IMR-90 (cell line): ENCODE data around the gene MAB21L1. TPM values are rescaled to one million over a fixed set of nuclear protein-coding genes. Genes with fewer than 3 reads are reported as not detected.

Experiments
- ATAC-seq: fragments of 200-7000 bp; cut with Tn5 transposase; 2 replicates; pipeline ENCODE4 v1.9.1; 2020; ENCODE audit warnings: low read depth, mild to moderate bottlenecking, moderate library complexity
- BruUV-seq: library from RNA; stranded (reverse); fragments of 400-500 nt; replicated peaks from 2 replicates; lab custom pipeline; 2021; lab: Mats Ljungman, UMichigan
- CTCF ChIA-PET: fragments of 300-600 bp; formaldehyde crosslinking; extraction: SDS; loops from one replicate; lab custom pipeline; 2021; ENCODE audit warnings: antibody characterized with exemption; lab: Yijun Ruan, JAX
- POLR2A ChIA-PET: fragments of 300-600 bp; sonication (Branson Sonifier 250); formaldehyde crosslinking; loops from one replicate; lab custom pipeline; 2022; ENCODE audit warnings: antibody characterized with exemption; ENCODE audit not compliant: unreplicated experiment; lab: Charles Lee
- DNase-seq: peaks from one replicate; pipeline ENCODE4 v3.0.0; 2013
- H2AFZ ChIP-seq: replicated peaks from 2 replicates; pipeline ENCODE3; 2013; ENCODE audit warnings: low read length, mild to moderate bottlenecking; ENCODE audit not compliant: poor library complexity
- H2AK5ac ChIP-seq: 2 replicates; pipeline ENCODE4 v1.6.1; 2013; ENCODE audit warnings: low read depth, low read length, inconsistent platforms
- H2AK9ac ChIP-seq: replicated peaks from 2 replicates; pipeline ENCODE3; 2013; ENCODE audit warnings: mild to moderate bottlenecking, low read depth, low read length, moderate library complexity; ENCODE audit not compliant: poor library complexity
- H2BK120ac ChIP-seq: 2 replicates; pipeline ENCODE4 v1.6.1; 2013; ENCODE audit warnings: low read depth, low read length, inconsistent platforms
- H2BK15ac ChIP-seq: 3 replicates; pipeline ENCODE4 v1.6.1; 2013; ENCODE audit warnings: low read depth, low read length, inconsistent platforms
- H2BK20ac ChIP-seq: 2 replicates; pipeline ENCODE4 v1.6.1; 2013; ENCODE audit warnings: low read depth, mild to moderate bottlenecking, inconsistent platforms, low read length, moderate library complexity
- H2BK5ac ChIP-seq: 2 replicates; pipeline ENCODE4 v1.6.1; 2013; ENCODE audit warnings: mild to moderate bottlenecking, low read depth, low read length, inconsistent platforms; ENCODE audit not compliant: poor library complexity, severe bottlenecking
- H3K14ac ChIP-seq: replicated peaks from 2 replicates; pipeline ENCODE4 v1.6.1; 2013; ENCODE audit warnings: low read depth, low read length, inconsistent platforms
- H3K18ac ChIP-seq: 2 replicates; pipeline ENCODE4 v1.6.1; 2013; ENCODE audit warnings: low read depth, low read length, control low read depth
- H3K23ac ChIP-seq: 2 replicates; pipeline ENCODE4 v1.6.1; 2013; ENCODE audit warnings: low read depth, low read length, inconsistent platforms
- H3K27ac ChIP-seq: 2 replicates; pipeline ENCODE4 v1.5.1; 2013; ENCODE audit warnings: mild to moderate bottlenecking, control low read depth, low read length; ENCODE audit not compliant: insufficient read depth
- H3K27me3 ChIP-seq: 2 replicates; pipeline ENCODE4 v1.6.1; 2013; ENCODE audit warnings: low read length; ENCODE audit not compliant: control insufficient read depth, insufficient read depth
- H3K36me3 ChIP-seq: 2 replicates; pipeline ENCODE4 v1.6.1; 2013; ENCODE audit warnings: low read length, mixed read lengths; ENCODE audit not compliant: control insufficient read depth, insufficient read depth
- H3K4ac ChIP-seq: 2 replicates; pipeline ENCODE4 v1.6.1; 2013; ENCODE audit warnings: low read depth, low read length, inconsistent platforms
- H3K4me1 ChIP-seq: 2 replicates; pipeline ENCODE4 v1.6.1; 2013; ENCODE audit warnings: low read length, mixed read lengths; ENCODE audit not compliant: control insufficient read depth, insufficient read depth
- H3K4me2 ChIP-seq: 2 replicates; pipeline ENCODE4 v1.6.1; 2013; ENCODE audit warnings: low read depth, mild to moderate bottlenecking, control low read depth, low read length, moderate library complexity
- H3K4me3 ChIP-seq: 2 replicates; pipeline ENCODE4 v1.5.1; 2013; ENCODE audit warnings: low read depth, mild to moderate bottlenecking, control low read depth, low read length, moderate library complexity; ENCODE audit not compliant: insufficient read depth
- H3K56ac ChIP-seq: 2 replicates; pipeline ENCODE4 v1.6.1; 2013; ENCODE audit warnings: low read length, inconsistent platforms; ENCODE audit not compliant: insufficient read depth; ENCODE audit errors: extremely low read depth
- H3K79me1 ChIP-seq, 2 experiments: 2 replicates each; pipeline ENCODE4 v1.6.1; 2013; ENCODE audit warnings: low read length in 2 of 2, inconsistent platforms in 1 of 2, low read depth in 1 of 2
- H3K9ac ChIP-seq: 2 replicates; pipeline ENCODE4 v1.6.1; 2013; ENCODE audit warnings: low read depth, low read length, control low read depth
- H3K9me1 ChIP-seq: 2 replicates; pipeline ENCODE4 v1.6.1; 2013; ENCODE audit warnings: low read length, inconsistent platforms; ENCODE audit not compliant: insufficient read depth
- H3K9me3 ChIP-seq: 2 replicates; pipeline ENCODE4 v1.6.1; 2013; ENCODE audit warnings: low read length; ENCODE audit not compliant: control insufficient read depth, insufficient read depth
- H4K20me1 ChIP-seq: 2 replicates; pipeline ENCODE4 v1.6.1; 2013; ENCODE audit warnings: low read length, inconsistent platforms; ENCODE audit not compliant: insufficient read depth
- H4K5ac ChIP-seq: 2 replicates; pipeline ENCODE4 v1.6.1; 2013; ENCODE audit warnings: mild to moderate bottlenecking, low read depth, low read length, control low read depth
- H4K8ac ChIP-seq, 2 experiments: 2 replicates each; pipeline ENCODE4 v1.6.1; 2013; ENCODE audit warnings: low read depth in 2 of 2, low read length in 2 of 2, control low read depth in 1 of 2, inconsistent platforms in 1 of 2
- H4K91ac ChIP-seq: 2 replicates; pipeline ENCODE4 v1.6.1; 2013; ENCODE audit warnings: low read depth, low read length, inconsistent platforms; ENCODE audit not compliant: insufficient read depth
- CEBPB ChIP-seq: IDR thresholded peaks from 2 replicates; pipeline ENCODE4 v1.6.1; 2012; ENCODE audit warnings: low read depth, low read length, improper control_type of control experiment
- CHD1 ChIP-seq: IDR thresholded peaks from 2 replicates; pipeline ENCODE4 v1.6.1; 2012; ENCODE audit warnings: low read depth, low read length, improper control_type of control experiment
- CTCF ChIP-seq: conservative IDR thresholded peaks from 2 replicates; pipeline ENCODE4 v1.5.1; 2012; ENCODE audit warnings: mild to moderate bottlenecking, low read depth, low read length, improper control_type of control experiment
- ELK1 ChIP-seq: fragments of 150-350 bp; IDR thresholded peaks from 2 replicates; pipeline ENCODE4 v1.6.1; 2016; ENCODE audit warnings: low read depth, mild to moderate bottlenecking, low read length, moderate library complexity, borderline replicate concordance
- FOS ChIP-seq: fragments of 150-350 bp; IDR thresholded peaks from 2 replicates; pipeline ENCODE4 v1.6.1; 2016; ENCODE audit warnings: low read depth, low read length
- MAZ ChIP-seq: IDR thresholded peaks from 2 replicates; pipeline ENCODE4 v1.6.1; 2012; ENCODE audit warnings: low read depth, mild to moderate bottlenecking, low read length, improper control_type of control experiment, moderate library complexity, borderline replicate concordance
- MXI1 ChIP-seq: IDR thresholded peaks from 2 replicates; pipeline ENCODE4 v1.6.1; 2012; ENCODE audit warnings: low read depth, mild to moderate bottlenecking, low read length, moderate library complexity, borderline replicate concordance
- NFE2L2 ChIP-seq: fragments of 150-350 bp; IDR thresholded peaks from 2 replicates; pipeline ENCODE4 v1.6.1; 2016; ENCODE audit warnings: low read depth, mild to moderate bottlenecking, low read length
- POLR2A ChIP-seq: IDR thresholded peaks from 2 replicates; pipeline ENCODE4 v1.6.1; 2012; ENCODE audit warnings: mild to moderate bottlenecking, low read depth, low read length
- RAD21 ChIP-seq: IDR thresholded peaks from 2 replicates; pipeline ENCODE4 v1.6.1; 2012; ENCODE audit warnings: low read length, improper control_type of control experiment
- RCOR1 ChIP-seq: IDR thresholded peaks from 2 replicates; pipeline ENCODE4 v1.6.1; 2012; ENCODE audit warnings: mild to moderate bottlenecking, low read length, improper control_type of control experiment; ENCODE audit not compliant: insufficient replicate concordance
- RFX5 ChIP-seq: IDR thresholded peaks from 2 replicates; pipeline ENCODE4 v1.8.0; 2012; ENCODE audit warnings: low read depth, mild to moderate bottlenecking, low read length, moderate library complexity
- SMC3 ChIP-seq: fragments of 150-350 bp; IDR thresholded peaks from 2 replicates; pipeline ENCODE4 v1.6.1; 2016; ENCODE audit warnings: low read depth, mild to moderate bottlenecking, antibody characterized with exemption, low read length, moderate library complexity
- USF2 ChIP-seq: fragments of 150-350 bp; IDR thresholded peaks from 2 replicates; pipeline ENCODE4 v1.6.1; 2017; ENCODE audit warnings: mild to moderate bottlenecking, antibody characterized with exemption, low read length, low read depth
- WGBS, 2 experiments: methylation state at CpG; one replicate each; pipeline versions ENCODE4 v1.1.5 to v1.1.7; 2013; ENCODE audit warnings: missing lambda C conversion rate in 2 of 2; ENCODE audit not compliant: insufficient read length in 1 of 2; ENCODE audit errors: extremely low coverage in 2 of 2; 5-methylcytosine and 5-hydroxymethylcytosine counted together
- dilution Hi-C: fragments of 300-500 bp; cut with HindIII; formaldehyde crosslinking; loops from one replicate; pipeline ENCODE4 v1.14.3; 2018; ENCODE audit warnings: low sequenced_read_pairs; ENCODE audit not compliant: unreplicated experiment
- in situ Hi-C: fragments of 300-500 bp; cut with MboI; formaldehyde crosslinking; loops from 3 replicates; pipeline ENCODE4 v1.14.3; 2019; ENCODE audit warnings: low sequenced_read_pairs, inconsistent platforms, mixed read lengths
- intact Hi-C: fragments of 100-400 bp; cut with micrococcal nuclease; formaldehyde crosslinking; loops from 2 replicates; pipeline ENCODE4 v1.10.0; 2022
- polyA plus RNA-seq, 3 experiments: library from polyadenylated mRNA; depleted of rRNA; stranded (reverse); fragments of >200 nt; gene quantifications; 2 replicates each; pipeline ENCODE4 v1.2.3, GENCODE V29; 2012; ENCODE audit warnings: low replicate concordance in 1 of 3
- total RNA-seq: library from RNA; depleted of rRNA; stranded (reverse); fragments of >200 nt; gene quantifications from 2 replicates; pipeline ENCODE4 v1.2.3, GENCODE V29; 2012

MAB21L1 gene
- total and polyA plus RNA-seq, 2 of the 4 experiments (the other 2 are of a cell fraction), result 0.53 to 0.72 TPM

- H3K79me1 ChIP-seq, result no peaks in the 10 kb centered on the region
- H2AK9ac ChIP-seq, result no peak overlapping the region
- H3K9me1 ChIP-seq, result no peaks in the 10 kb centered on the region
- no peak overlapping the region for H3K4me3 ChIP-seq
- H2BK15ac ChIP-seq, result no peak overlapping the region
- intact Hi-C loops, result loop anchor here (5.0 to 10.0 kb wide), 3 partner anchors 246 to 476 kb away; no protein-coding TSS in a partner anchor
- no peak overlapping the region for H3K4ac ChIP-seq
- H4K5ac ChIP-seq, result no peak overlapping the region
- H3K4me2 ChIP-seq, result no peak overlapping the region
- ChIA-PET POLR2A (no interaction called here), CTCF (no interaction called here)
- 33% methylated on average over 22 of the region's 51 CpGs; no CpG with 5 or more reads in 1 of the 2 experiments for WGBS, 2 experiments
- H3K18ac ChIP-seq, result no peak overlapping the region
- dilution Hi-C loops, result no loop called here
- no TSS peak for BruUV-seq
- no peak overlapping the region for H4K8ac ChIP-seq
- no peaks in the 10 kb centered on the region for H3K9me3 ChIP-seq
- H3K9ac ChIP-seq, result no peak overlapping the region
- no peak overlapping the region for H3K23ac ChIP-seq
- H3K56ac ChIP-seq, result no peak overlapping the region
- H2AFZ ChIP-seq, result no peak overlapping the region
- no peak overlapping the region for H3K14ac ChIP-seq
- DNase-seq, result no peak
- no peaks in the 10 kb centered on the region for H3K4me1 ChIP-seq
- ATAC-seq, result no peak
- no peaks in the 10 kb centered on the region for H3K36me3 ChIP-seq
- no peak overlapping the region for H2BK120ac ChIP-seq
- TF ChIP-seq MXI1 (no peak), POLR2A (no peak), RAD21 (no peak), CEBPB (no peak), CTCF (no peak), MAZ (no peak), RCOR1 (no peak), SMC3 (no peak), RFX5 (no peak), NFE2L2 (no peak), ELK1 (no peak), USF2 (no peak), FOS (no peak), CHD1 (no peak)
- H3K27ac ChIP-seq, result no peak overlapping the region
- H2AK5ac ChIP-seq, result no peak overlapping the region
- peaks cover 42% of the 10 kb centered on the region for H3K27me3 ChIP-seq
- no peak overlapping the region for H4K91ac ChIP-seq
- H2BK20ac ChIP-seq, result no peak overlapping the region
- in situ Hi-C loops, result no loop called here
- H2BK5ac ChIP-seq, result no peak overlapping the region
- no peaks in the 10 kb centered on the region for H4K20me1 ChIP-seq
Measured at GRCh38 chr13:35478271-35479037, 2.0 kb upstream of the MAB21L1 start.
